ENCODE measurements around the gene ZSWIM7.

The ZSWIM7 gene

GRCh38 chr17:15999141-15999973, at the start of gene ZSWIM7, which contains the start of gene TTC19:
Gene ZSWIM7 (minus strand): TSS chr17:15999704. CDS start chr17:15999594, 110 bp downstream.
Gene TTC19 (plus strand): TSS chr17:15999824. CDS start chr17:15999849, 25 bp downstream.
- DNase-seq = peak; percentile 91

GRCh38 chr17:16048811-16049449, 49.4 kb upstream of the ZSWIM7 start:
- DNase-seq = no peak

GRCh38 chr17:16046966-16047365, 47.5 kb upstream of the ZSWIM7 start:
- no peak for DNase-seq

GRCh38 chr17:16044487-16044886, 45.0 kb upstream of the ZSWIM7 start:
- DNase-seq = no peak

- DNase-seq = no peak
These were observed 41.3 kb upstream of the ZSWIM7 start for GRCh38 chr17:16040710-16041251.

GRCh38 chr17:16037636-16038035, 38.1 kb upstream of the ZSWIM7 start:
- DNase-seq = no peak

- DNase-seq = no peak
These were observed 36.8 kb upstream of the ZSWIM7 start for GRCh38 chr17:16036261-16036660.

GRCh38 chr17:16033729-16034349, 34.3 kb upstream of the ZSWIM7 start:
- DNase-seq = no peak

GRCh38 chr17:16027708-16028584, 28.4 kb upstream of the ZSWIM7 start:
- DNase-seq = no peak

- no peak for DNase-seq
These were observed 27.4 kb upstream of the ZSWIM7 start for GRCh38 chr17:16026895-16027294.

GRCh38 chr17:16025202-16025601, 25.7 kb upstream of the ZSWIM7 start:
- no peak for DNase-seq

- no peak for DNase-seq
These were observed 24.4 kb upstream of the ZSWIM7 start for GRCh38 chr17:16023881-16024280.

- DNase-seq = no peak
These were observed 19.8 kb upstream of the ZSWIM7 start for GRCh38 chr17:16019347-16019746.

- no peak for DNase-seq
These were observed 14.5 kb upstream of the ZSWIM7 start for GRCh38 chr17:16013943-16014407.

GRCh38 chr17:16007439-16007838, 7.9 kb upstream of the ZSWIM7 start:
- DNase-seq = no peak

- no peak for DNase-seq
These were observed 6.1 kb upstream of the ZSWIM7 start for GRCh38 chr17:16005636-16006035.

GRCh38 chr17:16003841-16004240, 4.3 kb upstream of the ZSWIM7 start:
- no peak for DNase-seq

GRCh38 chr17:16002708-16003260, 3.3 kb upstream of the ZSWIM7 start:
- no peak for DNase-seq

GRCh38 chr17:16001226-16001897, 1.9 kb upstream of the ZSWIM7 start:
- DNase-seq = no peak

- DNase-seq = no peak
These were observed 697 bp upstream of the ZSWIM7 start for GRCh38 chr17:15999974-16000827.
